Measurements from ENCODE around the gene NCR3LG1.
A peak's percentile ranks its signal among the peaks of the same experiment; 100 is the strongest.

GRCh38 chr11:17416492-17416891 is 64.9 kb downstream of the NCR3LG1 start:
- TF ChIP-seq NRF1 (IDR thresholded peaks at IDR 0.05; ENCODE audit: low read depth, low read length) (no peak), CTCF (IDR thresholded peaks at IDR 0.05) (no peak), POLR2AphosphoS5 (IDR thresholded peaks at IDR 0.05; ENCODE audit: low read depth, low read length) (no peak), SIN3A (IDR thresholded peaks at IDR 0.05; ENCODE audit: borderline replicate concordance, low read depth, low read length) (no peak), MAX (IDR thresholded peaks at IDR 0.05; ENCODE audit: low read depth) (no peak), PBX3 (IDR thresholded peaks at IDR 0.05) (no peak), JUND (IDR thresholded peaks at IDR 0.05) (no peak), ZBTB33 (IDR thresholded peaks at IDR 0.05; ENCODE audit: borderline replicate concordance, low read depth) (no peak), FOXJ3 (CRISPR knock-in tag; IDR thresholded peaks at IDR 0.05) (no peak), REST (IDR thresholded peaks at IDR 0.05; ENCODE audit: low read depth, low read length) (0 out of 2 replicates have a peak, but pooled peaks have one; percentile 39)
